GM12874 (cell line): ENCODE measurements around the gene PIK3CB.

ENCODE experiments used
- TF ChIP-seq, protein P1 (sequence below): IDR thresholded peaks from 2 replicates; pipeline ENCODE4 v1.5.1; 2011; ENCODE audit warnings: low read depth, mild to moderate bottlenecking, control low read depth, low read length, moderate library complexity; ENCODE audit not compliant: insufficient read depth

The PIK3CB gene

GRCh38 chr3:138834596-138835396 is at the start of gene PIK3CB:
PIK3CB (minus strand) TSS chr3:138834928; CDS start chr3:138759343, 75,585 bp downstream.
- TF ChIP-seq, protein P1, sequence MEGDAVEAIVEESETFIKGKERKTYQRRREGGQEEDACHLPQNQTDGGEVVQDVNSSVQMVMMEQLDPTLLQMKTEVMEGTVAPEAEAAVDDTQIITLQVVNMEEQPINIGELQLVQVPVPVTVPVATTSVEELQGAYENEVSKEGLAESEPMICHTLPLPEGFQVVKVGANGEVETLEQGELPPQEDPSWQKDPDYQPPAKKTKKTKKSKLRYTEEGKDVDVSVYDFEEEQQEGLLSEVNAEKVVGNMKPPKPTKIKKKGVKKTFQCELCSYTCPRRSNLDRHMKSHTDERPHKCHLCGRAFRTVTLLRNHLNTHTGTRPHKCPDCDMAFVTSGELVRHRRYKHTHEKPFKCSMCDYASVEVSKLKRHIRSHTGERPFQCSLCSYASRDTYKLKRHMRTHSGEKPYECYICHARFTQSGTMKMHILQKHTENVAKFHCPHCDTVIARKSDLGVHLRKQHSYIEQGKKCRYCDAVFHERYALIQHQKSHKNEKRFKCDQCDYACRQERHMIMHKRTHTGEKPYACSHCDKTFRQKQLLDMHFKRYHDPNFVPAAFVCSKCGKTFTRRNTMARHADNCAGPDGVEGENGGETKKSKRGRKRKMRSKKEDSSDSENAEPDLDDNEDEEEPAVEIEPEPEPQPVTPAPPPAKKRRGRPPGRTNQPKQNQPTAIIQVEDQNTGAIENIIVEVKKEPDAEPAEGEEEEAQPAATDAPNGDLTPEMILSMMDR = no peak

- TF ChIP-seq, protein P1 = no peak
These were observed 46.5 kb upstream of the PIK3CB start for GRCh38 chr3:138881233-138881632.

DNA sequence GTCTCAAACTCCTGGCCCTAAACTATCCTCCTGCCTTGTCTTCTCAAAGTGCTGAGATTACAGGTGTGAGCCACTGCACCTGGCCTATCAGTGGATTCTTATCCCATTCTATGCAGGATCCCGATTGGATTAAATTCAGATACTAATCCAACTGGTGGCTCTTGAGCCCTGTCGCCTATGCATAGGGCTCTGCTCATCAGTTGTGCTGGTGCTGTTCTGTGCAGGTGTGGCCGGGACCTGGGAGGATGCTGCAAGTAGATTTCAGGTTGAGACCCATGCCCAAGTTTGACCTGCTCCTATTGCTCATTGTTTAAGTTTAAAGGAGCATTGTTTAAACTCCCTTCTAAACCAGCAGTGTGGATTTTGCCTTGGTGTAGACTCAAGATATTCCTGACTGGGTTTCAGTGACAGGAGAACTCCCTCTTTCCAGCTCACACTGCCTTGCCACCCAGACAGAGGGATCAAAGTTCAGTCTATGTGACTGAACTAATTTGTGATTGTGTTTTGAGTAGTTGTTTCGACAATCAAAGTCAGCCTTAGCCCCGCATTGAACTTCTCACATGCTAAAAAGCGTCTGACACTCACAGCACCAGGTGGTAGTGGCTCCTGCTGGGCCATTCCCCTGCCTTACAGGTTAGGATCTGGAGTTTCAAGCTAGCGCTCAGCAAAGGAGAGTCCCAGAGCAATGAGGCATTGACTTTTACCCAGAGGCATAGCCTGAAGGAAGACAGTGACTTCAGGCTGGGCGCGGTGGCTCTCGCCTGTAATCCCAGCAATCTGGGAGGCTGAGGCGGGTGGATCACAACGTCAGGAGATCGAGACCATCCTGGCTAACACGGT is 45.0 kb upstream of the PIK3CB start:
- TF ChIP-seq, protein P1 = no peak

- TF ChIP-seq, protein P1 = no peak
These were observed 42.5 kb upstream of the PIK3CB start for GRCh38 chr3:138877226-138877625.

DNA sequence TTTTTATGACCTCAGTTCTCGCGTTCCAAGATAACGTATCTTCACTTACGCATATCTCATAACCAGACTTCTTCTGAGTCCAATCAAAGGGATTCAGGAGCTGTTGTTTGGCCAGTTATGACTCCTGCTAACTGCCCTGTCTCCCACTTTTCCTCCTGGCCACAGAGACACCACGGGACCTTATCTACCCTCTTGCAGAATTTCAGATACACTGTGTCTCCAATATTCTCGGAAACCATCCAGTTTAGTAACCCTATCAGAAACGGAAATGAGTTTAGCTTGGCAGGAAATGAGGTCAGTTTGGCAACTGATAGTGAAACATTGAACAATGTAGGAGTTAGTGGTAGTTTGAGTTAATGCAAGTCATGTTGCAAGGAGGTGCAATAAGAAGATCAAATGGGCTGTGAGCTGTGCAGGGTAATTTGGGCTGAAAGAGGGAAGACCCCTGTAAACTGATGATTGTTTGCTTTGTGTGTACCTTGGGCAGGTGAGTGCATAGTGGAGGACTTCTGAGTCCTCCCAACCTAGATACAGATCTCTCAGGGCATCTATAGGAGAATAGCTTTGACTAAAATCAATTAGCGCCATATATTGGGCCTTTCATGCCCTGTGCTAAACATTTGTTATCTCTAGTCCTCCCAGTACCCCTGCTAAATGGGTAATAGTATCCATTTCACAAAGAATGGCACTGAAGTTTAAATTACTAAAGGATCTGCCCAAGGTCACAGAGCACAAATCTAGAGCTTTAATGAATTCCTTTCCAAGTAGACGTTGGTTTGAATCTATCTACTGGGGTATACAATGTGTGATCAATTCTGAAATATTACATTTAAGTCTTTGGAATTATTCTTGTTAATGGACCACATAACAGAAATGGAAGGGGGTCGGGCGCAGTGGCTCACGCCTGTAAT is 41.3 kb upstream of the PIK3CB start:
- TF ChIP-seq, protein P1 = no peak

- TF ChIP-seq, protein P1 = no peak
These were observed 40.5 kb upstream of the PIK3CB start for GRCh38 chr3:138875096-138875753.
